NB4 (cell line): ENCODE measurements around the gene ITGA6.

ENCODE experiments used
- TF ChIP-seq, protein P1 (sequence below): IDR thresholded peaks from one replicate; pipeline ENCODE4 v1.5.1; 2012; ENCODE audit warnings: low read depth, low read length
- TF ChIP-seq, protein P2 (sequence below): IDR thresholded peaks from 2 replicates; pipeline ENCODE4 v1.6.1; 2011; ENCODE audit warnings: low read depth, low read length

DNA sequence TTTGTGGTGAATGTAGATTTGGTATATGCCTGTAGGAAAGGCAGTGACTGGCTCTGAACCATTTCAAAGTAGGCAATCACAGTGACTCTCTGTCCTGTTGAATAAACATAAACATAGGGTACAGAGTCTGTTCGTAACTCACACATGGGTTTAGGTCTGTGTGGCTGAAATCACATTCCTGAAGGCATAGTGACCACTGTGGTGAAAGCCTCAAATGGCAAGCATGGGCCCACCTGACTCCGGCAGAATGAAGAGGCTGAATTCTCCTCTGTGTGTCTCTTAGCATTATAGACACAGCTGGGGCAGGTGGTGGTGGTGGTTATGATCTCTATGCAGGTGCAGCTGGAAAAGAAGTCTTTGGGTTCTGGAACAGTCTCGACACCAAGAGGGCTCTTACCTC, 61.2 kb downstream of the ITGA6 start:
- TF ChIP-seq, protein P1, sequence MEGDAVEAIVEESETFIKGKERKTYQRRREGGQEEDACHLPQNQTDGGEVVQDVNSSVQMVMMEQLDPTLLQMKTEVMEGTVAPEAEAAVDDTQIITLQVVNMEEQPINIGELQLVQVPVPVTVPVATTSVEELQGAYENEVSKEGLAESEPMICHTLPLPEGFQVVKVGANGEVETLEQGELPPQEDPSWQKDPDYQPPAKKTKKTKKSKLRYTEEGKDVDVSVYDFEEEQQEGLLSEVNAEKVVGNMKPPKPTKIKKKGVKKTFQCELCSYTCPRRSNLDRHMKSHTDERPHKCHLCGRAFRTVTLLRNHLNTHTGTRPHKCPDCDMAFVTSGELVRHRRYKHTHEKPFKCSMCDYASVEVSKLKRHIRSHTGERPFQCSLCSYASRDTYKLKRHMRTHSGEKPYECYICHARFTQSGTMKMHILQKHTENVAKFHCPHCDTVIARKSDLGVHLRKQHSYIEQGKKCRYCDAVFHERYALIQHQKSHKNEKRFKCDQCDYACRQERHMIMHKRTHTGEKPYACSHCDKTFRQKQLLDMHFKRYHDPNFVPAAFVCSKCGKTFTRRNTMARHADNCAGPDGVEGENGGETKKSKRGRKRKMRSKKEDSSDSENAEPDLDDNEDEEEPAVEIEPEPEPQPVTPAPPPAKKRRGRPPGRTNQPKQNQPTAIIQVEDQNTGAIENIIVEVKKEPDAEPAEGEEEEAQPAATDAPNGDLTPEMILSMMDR: no peak
- TF ChIP-seq, protein P2, sequence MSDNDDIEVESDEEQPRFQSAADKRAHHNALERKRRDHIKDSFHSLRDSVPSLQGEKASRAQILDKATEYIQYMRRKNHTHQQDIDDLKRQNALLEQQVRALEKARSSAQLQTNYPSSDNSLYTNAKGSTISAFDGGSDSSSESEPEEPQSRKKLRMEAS: no peak
